K562 treated with DMSO at 1 percent for 24 hours (cell line): ENCODE measurements around the gene NPR2. TPM values are rescaled to one million over a fixed set of nuclear protein-coding genes. Genes with fewer than 3 reads are reported as not detected.

Source experiments
- total RNA-seq: library from RNA; unstranded; fragments of 300-600 nt; gene quantifications from 2 replicates; pipeline ENCODE4 v1.2.3, GENCODE V29; 2022; ENCODE audit warnings: low read depth; ENCODE audit not compliant: insufficient read depth

Gene NPR2
- 3.9 TPM in 2 replicates for total RNA-seq

GRCh38 chr9:35791297-35791921 lies at the start of gene NPR2:
Gene NPR2, plus strand, starts transcription at chr9:35791591. Its CDS starts 818 bp downstream, at chr9:35792409.

GRCh38 chr9:35748858-35749514 lies 42.4 kb upstream of the NPR2 start, which contains the start of the genes GBA2 and RGP1:
Gene GBA2, minus strand, starts transcription at chr9:35749228. Its CDS starts 524 bp downstream, at chr9:35748704.
Gene RGP1, plus strand, starts transcription at chr9:35749287. Its CDS starts 469 bp downstream, at chr9:35749756.

GRCh38 chr9:35754264-35754663 lies 37.1 kb upstream of the NPR2 start, which contains the start of gene MSMP:
Gene MSMP, minus strand, starts transcription at chr9:35754276. Its CDS starts 147 bp downstream, at chr9:35754129.

GRCh38 chr9:35812025-35812602 lies 20.7 kb downstream of the NPR2 start, which contains the start of gene SPAG8:
Gene SPAG8, minus strand, starts transcription at chr9:35812262. Its CDS starts 115 bp downstream, at chr9:35812147.

GRCh38 chr9:35814841-35815543 lies 23.6 kb downstream of the NPR2 start, which contains the start of gene HINT2:
Gene HINT2, minus strand, starts transcription at chr9:35815042. Its CDS starts 63 bp downstream, at chr9:35814979.

DNA sequence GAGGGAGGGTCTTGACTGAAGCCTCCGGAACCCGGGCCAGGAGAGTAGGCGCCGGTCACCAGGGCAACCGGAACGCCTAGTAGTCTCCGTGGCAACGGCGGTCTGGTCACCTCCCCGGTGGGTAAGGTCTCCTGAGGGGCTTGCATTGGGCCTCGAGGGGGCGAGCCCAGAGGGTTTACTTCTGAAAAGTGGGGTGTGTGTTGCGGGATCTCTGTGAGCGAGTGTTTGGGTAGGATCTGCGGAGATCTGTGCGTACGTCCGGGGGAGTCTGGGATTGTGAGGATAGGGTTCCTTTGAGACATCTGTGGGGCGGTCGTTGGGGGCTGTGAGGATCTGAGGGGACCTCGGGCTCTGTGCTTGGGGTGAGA lies 37.3 kb downstream of the NPR2 start, which contains the start of gene FAM221B:
Gene FAM221B (minus strand): TSS at position 17 of the 368 bp plus-strand sequence. CDS start 2,571 bp downstream, outside the sequence.

DNA sequence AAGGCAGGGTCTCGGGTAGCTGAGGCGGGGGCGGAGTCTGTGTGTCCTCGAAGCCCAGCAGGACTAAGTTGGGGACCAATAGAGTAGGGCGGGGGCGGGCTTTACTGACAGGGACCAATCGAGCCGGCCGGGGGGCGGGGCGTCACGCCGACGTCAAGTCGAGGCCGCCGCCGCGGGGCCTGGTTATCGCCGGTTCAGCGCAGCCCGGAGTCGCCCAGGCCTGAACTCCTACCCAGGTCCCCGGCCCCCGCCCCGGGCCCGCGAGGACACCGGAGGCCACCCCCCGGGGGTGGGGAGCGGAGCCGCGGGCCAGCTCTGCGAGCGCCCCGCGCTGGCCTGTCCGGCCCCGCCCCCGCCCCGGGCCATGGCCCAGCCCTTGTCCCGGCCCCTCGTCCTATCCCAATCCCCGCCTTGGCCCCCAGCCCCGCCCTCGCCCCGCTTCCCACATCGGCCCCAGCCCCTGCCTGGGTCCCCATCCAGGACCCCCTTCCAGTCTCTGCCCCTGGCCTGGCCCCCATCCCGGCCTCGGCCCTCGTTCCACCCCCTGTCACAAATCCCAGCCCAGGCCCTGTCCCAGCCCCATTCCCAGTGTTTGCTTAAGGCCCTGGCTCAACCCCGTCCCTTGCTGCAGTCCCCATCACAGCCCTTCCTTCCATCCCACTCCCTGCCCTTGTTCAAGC lies 37.8 kb downstream of the NPR2 start, which contains the start of gene TMEM8B:
Gene TMEM8B (plus strand): TSS at position 145 of the 680 bp plus-strand sequence. CDS start 220 bp downstream, at position 365.

Other genes with a start within 250 kb of the NPR2 start
- gene TESK1, start 186.3 kb upstream of the NPR2 start, total RNA-seq: 20.9 and 22.7 TPM in 2 replicates
- 1.6 TPM in 1 of 2 replicates, not detected in the other for gene CD72, start 173.2 kb upstream of the NPR2 start, total RNA-seq
- not detected in 2 replicates for gene SIT1, start 140.7 kb upstream of the NPR2 start, total RNA-seq
- not detected in 2 replicates for gene RMRP, start 133.6 kb upstream of the NPR2 start, total RNA-seq
- 15.5 and 17.2 TPM in 2 replicates for gene CCDC107, start 133.3 kb upstream of the NPR2 start, total RNA-seq
- gene ARHGEF39, start 126.4 kb upstream of the NPR2 start, total RNA-seq: 13.1 and 14.4 TPM in 2 replicates
- gene CA9, start 117.7 kb upstream of the NPR2 start, total RNA-seq: 1.00 and 1.4 TPM in 2 replicates
- gene TPM2, start 101.7 kb upstream of the NPR2 start, total RNA-seq: 3.6 and 3.9 TPM in 2 replicates
- gene TLN1, start 59.4 kb upstream of the NPR2 start, total RNA-seq: 148 and 181 TPM in 2 replicates
- 38.0 and 39.4 TPM in 2 replicates for gene CREB3, start 58.9 kb upstream of the NPR2 start, total RNA-seq
- gene GBA2, start 42.4 kb upstream of the NPR2 start, total RNA-seq: 54.5 and 57.4 TPM in 2 replicates
- gene RGP1, start 42.3 kb upstream of the NPR2 start, total RNA-seq: 12.6 and 13.9 TPM in 2 replicates
- not detected in 2 replicates for gene MSMP, start 37.3 kb upstream of the NPR2 start, total RNA-seq
- gene SPAG8, start 20.7 kb downstream of the NPR2 start, total RNA-seq: not detected in 2 replicates
- gene HINT2, start 23.5 kb downstream of the NPR2 start, total RNA-seq: 101 and 102 TPM in 2 replicates
- gene FAM221B, start 37.1 kb downstream of the NPR2 start, total RNA-seq: not detected in 2 replicates
- 7.2 and 8.5 TPM in 2 replicates for gene TMEM8B, start 37.6 kb downstream of the NPR2 start, total RNA-seq
- not detected in 2 replicates for gene OR13J1, start 78.8 kb downstream of the NPR2 start, total RNA-seq
- not detected in 2 replicates for gene HRCT1, start 114.6 kb downstream of the NPR2 start, total RNA-seq
- not detected in 2 replicates for gene SPAAR, start 117.9 kb downstream of the NPR2 start, total RNA-seq
- not detected in 2 replicates for gene OR2S2, start 166.6 kb downstream of the NPR2 start, total RNA-seq
- gene RECK, start 245.3 kb downstream of the NPR2 start, total RNA-seq: 0.28 and 0.42 TPM in 2 replicates